GM19240 (cell line): ENCODE results near the gene ARAP2.
"Not testable (repeated sequence)": the region's sequence is repeated elsewhere in the genome, so short reads cannot be mapped to it uniquely, and the experiment has no call there.

Experiments
- DNase-seq: peaks from one replicate; pipeline ENCODE4 v3.0.0; 2011; ENCODE audit warnings: low spot score; ENCODE audit not compliant: insufficient read length

ARAP2 gene

GRCh38 chr4:36183232-36183631, 61.1 kb downstream of the ARAP2 start:
- no peak for DNase-seq

DNA sequence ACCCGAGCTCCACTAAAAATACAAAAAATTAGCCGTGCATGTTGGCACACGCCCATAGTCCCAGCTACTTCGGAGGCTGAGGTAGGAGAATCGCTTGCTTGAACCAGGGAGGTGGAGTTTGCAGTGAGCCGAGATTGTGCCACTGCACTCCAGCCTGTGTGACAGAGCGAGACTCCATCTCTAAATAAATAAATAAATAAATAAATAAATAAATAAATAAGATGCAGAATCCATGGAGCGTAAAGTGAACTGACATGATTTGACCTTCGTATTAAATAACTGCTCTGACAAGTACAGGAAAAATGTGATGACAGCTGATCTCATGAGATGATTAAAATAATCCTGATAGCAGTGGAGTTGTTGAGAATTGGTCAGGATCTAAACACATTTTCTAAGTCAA, 62.0 kb downstream of the ARAP2 start:
- DNase-seq: not testable (repeated sequence)

DNA sequence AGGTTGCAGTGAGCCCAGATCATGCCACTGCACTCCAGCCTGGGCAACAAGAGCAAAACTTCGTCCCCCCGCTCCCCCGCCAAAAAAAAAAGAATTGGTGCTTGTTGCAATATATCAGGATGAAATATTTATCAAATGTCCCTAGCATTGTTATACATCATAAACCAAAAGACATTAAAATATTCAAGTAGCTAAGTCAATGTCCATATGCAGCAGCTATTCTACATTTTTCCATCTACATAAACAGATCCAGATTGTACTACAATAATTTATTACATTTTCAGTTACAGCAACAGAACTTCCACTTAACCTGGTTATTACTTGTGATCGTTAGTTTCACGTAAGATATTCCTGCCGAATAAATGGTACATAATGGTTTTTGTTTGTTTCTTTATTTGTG, 64.1 kb downstream of the ARAP2 start:
- no peak for DNase-seq

GRCh38 chr4:36178484-36178883, 65.8 kb downstream of the ARAP2 start:
- no peak for DNase-seq

GRCh38 chr4:36177946-36178345, 66.4 kb downstream of the ARAP2 start:
- no peak for DNase-seq

DNA sequence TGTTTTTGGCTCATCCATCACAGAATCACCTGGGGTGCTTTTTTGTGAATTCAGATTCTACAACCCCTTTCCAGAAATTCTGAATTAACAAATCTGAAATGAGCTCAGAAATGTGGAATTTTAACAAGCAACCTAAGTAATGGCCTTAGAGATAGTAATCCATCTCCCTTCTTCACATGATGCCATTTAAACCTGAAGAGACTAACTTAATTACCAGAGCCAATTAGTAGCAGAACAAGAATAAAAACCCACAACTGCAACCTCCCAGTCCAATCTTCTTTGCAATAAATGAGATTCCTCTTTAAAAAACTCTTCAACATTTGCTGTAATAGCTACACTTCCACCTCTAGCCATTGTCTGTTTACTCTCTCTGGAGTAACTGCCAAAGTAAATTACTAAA, 69.7 kb downstream of the ARAP2 start:
- DNase-seq: no peak

DNA sequence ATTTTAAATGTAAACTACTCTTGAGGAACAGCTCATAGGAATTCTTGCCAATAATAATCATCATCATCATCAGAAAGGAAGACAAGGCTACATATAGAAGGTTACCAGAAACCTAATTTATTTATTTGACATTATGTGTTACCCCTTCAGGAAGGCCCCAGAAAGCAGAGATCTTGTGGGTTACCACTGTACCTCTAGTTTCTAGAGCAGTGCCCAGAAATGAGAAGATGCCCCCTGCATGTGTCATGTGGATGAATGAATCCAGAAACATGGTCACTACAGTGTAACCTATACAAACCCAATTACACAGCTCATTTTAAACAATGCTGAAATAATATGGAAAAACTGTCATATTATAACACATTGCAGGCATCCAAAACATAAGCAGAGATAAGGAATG, 70.4 kb downstream of the ARAP2 start:
- DNase-seq: no peak

GRCh38 chr4:36172656-36173055, 71.7 kb downstream of the ARAP2 start:
- no peak for DNase-seq

DNA sequence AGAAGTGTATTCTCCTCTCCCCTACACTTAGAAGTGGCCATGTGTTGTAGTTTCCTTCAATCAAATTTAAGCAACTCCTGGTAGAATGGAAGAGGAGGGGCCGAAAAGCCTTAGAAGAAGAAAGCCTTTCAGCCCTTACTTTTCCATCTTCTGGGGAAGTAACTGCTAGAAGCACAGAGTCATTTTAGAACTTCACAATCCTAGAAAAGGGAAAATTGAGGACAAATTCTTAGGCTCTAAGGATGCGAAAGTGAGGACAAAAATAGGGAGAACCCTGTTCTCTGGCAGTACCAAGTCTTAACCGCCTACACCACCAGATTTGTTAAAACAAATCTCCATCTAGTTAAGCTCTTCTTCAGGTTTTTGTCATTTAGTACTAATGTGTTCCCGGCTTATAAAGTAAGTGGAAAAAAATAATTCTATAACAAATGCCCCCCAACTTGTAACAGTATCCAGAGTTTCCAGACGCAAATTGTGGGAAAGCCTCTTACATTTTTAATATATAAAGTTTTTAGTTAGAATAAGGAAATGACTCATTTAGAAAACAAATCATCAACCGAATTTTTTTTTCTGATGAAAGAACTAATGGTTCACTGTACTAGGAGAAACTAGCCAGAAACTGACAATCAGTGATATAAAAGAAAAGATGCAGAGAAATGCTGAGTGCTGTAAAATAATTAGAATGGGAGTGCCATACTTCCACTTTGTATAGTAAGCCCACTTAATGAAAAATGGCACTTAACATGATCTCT, 76.0 kb downstream of the ARAP2 start:
- no peak for DNase-seq

GRCh38 chr4:36165631-36166005, 78.7 kb downstream of the ARAP2 start:
- no peak for DNase-seq

GRCh38 chr4:36164900-36165630, 79.2 kb downstream of the ARAP2 start:
- no peak for DNase-seq

GRCh38 chr4:36163198-36163597, 81.1 kb downstream of the ARAP2 start:
- DNase-seq: no peak

- no peak for DNase-seq
These were observed 85.1 kb downstream of the ARAP2 start for GRCh38 chr4:36159208-36159607.

DNA sequence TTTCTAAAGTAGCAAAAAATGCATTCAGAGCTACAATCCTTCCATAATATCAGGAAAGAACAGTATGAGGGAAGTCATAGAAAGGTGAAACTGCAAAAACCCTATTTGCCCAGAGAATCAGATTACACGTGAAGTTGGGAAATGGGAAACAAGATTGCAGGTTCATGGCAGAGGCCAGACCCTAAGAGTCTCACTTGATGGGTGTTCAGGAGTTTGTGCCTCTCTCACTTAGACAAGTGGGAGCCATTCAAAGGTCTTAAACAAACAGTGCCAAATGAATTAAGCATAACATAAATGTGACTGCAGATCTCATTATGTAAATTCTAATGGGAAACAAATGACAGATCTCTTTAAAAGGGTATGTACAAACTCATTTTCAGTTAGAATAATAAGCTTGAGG, 91.6 kb downstream of the ARAP2 start:
- DNase-seq: no peak

DNA sequence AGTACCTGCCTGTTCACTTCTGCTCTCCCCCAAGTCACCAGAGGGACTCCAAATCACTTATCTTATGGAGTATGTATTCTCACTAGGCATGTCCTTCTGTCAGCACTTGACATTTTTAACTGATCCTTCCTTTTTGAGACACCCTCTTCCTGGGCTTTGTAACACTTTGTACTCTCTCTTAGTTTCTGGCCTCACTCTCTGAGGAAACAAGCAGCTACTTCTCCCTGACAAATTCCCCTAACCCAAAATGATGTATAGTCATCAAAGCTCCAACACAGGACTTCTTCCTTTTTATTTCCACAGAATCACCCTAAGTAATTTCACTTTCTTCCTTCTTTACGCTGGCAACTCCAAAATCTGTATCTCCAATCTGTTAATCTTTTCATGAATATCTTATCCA, 101.8 kb downstream of the ARAP2 start:
- no peak for DNase-seq

GRCh38 chr4:36141186-36141585, 103.1 kb downstream of the ARAP2 start:
- no peak for DNase-seq

- no peak for DNase-seq
These were observed 103.9 kb downstream of the ARAP2 start for GRCh38 chr4:36140421-36140820.

GRCh38 chr4:36138220-36138619, 106.1 kb downstream of the ARAP2 start:
- no peak for DNase-seq

DNA sequence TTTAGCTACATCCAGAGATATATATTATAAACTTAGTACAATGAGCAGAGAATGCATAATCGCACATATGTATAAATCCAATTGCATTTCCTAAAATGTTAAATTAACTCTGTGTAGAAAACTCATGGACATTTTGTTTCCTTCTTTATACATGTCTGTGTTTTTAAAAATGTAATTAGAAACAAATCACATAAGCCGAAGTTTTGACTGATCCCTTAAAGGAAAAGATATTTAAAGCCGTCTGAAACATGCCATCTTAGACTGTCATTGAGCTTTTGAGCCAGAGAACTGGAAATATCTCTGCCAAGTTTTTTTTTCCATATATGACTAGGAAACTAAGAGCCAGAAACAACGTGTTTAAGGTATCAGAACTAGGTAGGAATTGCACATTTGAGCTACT, 107.0 kb downstream of the ARAP2 start:
- DNase-seq: no peak

GRCh38 chr4:36133658-36134057, 110.7 kb downstream of the ARAP2 start:
- DNase-seq: no peak

- no peak for DNase-seq
These were observed 111.2 kb downstream of the ARAP2 start for GRCh38 chr4:36133086-36133485.

GRCh38 chr4:36130641-36131040, 113.7 kb downstream of the ARAP2 start:
- DNase-seq: no peak

- no peak for DNase-seq
These were observed 115.6 kb downstream of the ARAP2 start for GRCh38 chr4:36128689-36129088.
